ENCODE measurements around the gene ATP8A2. TPM values are rescaled to one million over a fixed set of nuclear protein-coding genes. Genes with fewer than 3 reads are reported as not detected.
"Not testable (repeated sequence)": the region's sequence is repeated elsewhere in the genome, so short reads cannot be mapped to it uniquely, and the experiment has no call there.

Gene ATP8A2
- total and polyA plus RNA-seq, 5 donors: 0.09 to 0.65 (median 0.22) TPM

DNA sequence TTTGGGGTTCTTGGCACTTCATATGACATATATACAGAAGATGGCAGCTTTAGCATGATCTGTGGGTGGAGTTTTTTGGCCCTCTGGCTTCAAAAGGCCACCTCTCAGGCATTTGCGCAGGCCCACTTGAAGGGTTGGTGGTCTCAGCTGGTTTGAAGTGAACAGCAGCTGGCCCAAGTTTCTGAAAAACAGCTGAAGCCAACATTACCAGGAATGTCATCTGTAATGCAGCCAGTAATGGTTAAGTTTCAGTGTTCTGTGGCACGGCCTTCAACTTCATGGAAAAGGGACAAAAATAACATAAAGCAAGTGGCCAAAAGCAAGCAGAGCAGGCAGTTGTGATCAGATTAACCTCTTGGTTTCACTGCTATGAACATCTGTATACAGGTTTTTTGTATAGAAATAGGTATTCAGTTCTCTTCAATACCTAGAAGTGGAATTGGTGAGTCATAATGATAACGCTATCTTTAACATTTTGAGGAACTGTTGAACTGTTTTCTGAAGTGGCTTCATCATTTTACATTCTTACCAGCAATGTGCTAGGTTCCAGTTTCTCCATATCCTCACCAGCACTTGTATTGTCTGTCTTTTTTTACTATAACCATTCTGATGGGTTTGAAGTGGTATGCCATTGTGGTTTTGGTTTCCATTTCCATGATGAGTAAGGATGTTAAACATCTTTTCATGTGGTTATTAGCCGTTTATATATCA, 434.6 kb downstream of the ATP8A2 start:
- Histone ChIP-seq H3K4me3 (ENCODE audit: low read length) (no peak overlapping the region), H3K9me3 (ENCODE audit: control insufficient read depth, low read length) (no peaks in the 10 kb centered on the region), H3K27me3 (ENCODE audit: control insufficient read depth, insufficient read depth) (no peaks in the 10 kb centered on the region), H3K4me1 (ENCODE audit: control insufficient read depth, insufficient read depth, low read length) (no peaks in the 10 kb centered on the region), H3K27ac (ENCODE audit: low read length) (no peak overlapping the region)
- intact Hi-C loops (cut with DNase I): no loop called here
- no peak for ATAC-seq
- 76% methylated on average over 4 of the region's 4 CpGs for WGBS
- no peak for DNase-seq

DNA sequence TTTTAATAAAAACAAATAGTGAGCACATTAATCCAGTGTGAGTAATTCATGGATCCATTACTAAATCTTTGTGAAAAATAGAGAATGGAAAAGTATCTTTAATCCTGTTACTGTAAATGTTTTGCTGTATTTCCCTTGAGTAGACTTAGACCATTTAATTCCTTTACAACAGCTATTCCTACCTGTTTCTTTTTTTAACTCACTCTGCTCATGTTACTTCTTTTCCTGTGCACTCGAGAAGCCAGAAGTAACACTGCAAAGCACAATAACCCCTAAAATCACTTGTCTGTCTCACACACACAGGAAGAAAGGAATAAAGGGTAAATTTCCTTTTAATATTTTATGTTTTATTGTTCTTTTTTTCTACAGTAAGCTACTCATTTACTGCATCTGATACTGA, 435.8 kb downstream of the ATP8A2 start:
- intact Hi-C loops (cut with DNase I): no loop called here
- H3K27ac ChIP-seq (ENCODE audit: low read length): no peak overlapping the region
- H3K27me3 ChIP-seq (ENCODE audit: control insufficient read depth, insufficient read depth): no peaks in the 10 kb centered on the region
- H3K9me3 ChIP-seq (ENCODE audit: control insufficient read depth, low read length): no peaks in the 10 kb centered on the region
- no peaks in the 10 kb centered on the region for H3K4me1 ChIP-seq (ENCODE audit: control insufficient read depth, insufficient read depth, low read length)
- WGBS: 61% methylated on average over 1 of the region's 1 CpG
- ATAC-seq (no peak), DNase-seq (no peak)
- no peak overlapping the region for H3K4me3 ChIP-seq (ENCODE audit: low read length)

DNA sequence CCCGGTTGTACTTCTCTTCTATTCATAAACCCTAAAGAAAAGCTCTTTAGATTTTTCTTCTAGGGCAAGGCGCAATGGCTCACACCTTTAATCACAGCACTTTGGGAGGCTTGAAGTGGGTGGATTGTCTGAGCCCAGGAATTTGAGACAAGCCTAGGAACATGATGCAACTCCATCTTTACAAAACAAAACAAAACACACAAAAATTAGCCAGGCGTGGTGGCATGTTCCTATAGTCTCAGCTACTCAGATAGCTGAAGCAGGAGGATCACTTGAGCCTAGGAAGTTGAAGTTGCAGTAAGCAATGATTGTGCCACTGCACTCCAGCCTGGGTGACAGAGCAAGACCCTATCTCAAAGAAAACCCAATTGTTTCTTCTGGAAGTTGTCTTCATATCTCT, 439.7 kb downstream of the ATP8A2 start:
- DNase-seq (no peak), ATAC-seq (no peak)
- intact Hi-C loops (cut with DNase I): no loop called here
- 76% methylated on average over 3 of the region's 3 CpGs for WGBS
- no peaks in the 10 kb centered on the region for H3K4me1 ChIP-seq (ENCODE audit: control insufficient read depth, insufficient read depth, low read length)
- no peak overlapping the region for H3K4me3 ChIP-seq (ENCODE audit: low read length)
- no peak overlapping the region for H3K27ac ChIP-seq (ENCODE audit: low read length)
- no peaks in the 10 kb centered on the region for H3K9me3 ChIP-seq (ENCODE audit: control insufficient read depth, low read length)
- H3K27me3 ChIP-seq (ENCODE audit: control insufficient read depth, insufficient read depth): no peaks in the 10 kb centered on the region

DNA sequence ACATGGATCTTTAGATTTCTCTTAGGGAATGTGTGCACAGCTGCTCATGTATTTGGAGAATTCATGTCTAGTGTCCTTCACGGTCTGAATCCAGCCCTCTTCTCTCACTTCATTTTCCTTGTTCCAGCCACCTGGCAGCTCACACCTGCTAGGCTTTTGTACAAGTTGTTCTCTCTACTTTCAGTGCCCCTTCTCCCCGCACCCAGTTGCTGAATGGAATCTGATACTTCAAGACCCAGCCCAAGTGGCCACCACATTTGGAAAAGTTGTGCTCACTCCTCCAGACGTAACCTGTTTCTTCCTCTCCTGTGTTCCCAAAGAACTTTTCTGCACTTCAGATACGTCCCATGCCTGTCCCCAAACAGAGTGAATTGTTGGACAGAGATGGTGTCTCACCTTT, 444.5 kb downstream of the ATP8A2 start:
- no peak for ATAC-seq
- H3K9me3 ChIP-seq (ENCODE audit: control insufficient read depth, low read length): no peaks in the 10 kb centered on the region
- intact Hi-C loops (cut with DNase I): no loop called here
- no peak overlapping the region for H3K27ac ChIP-seq (ENCODE audit: low read length)
- no peak overlapping the region for H3K4me3 ChIP-seq (ENCODE audit: low read length)
- 87% methylated on average over 4 of the region's 4 CpGs for WGBS
- no peaks in the 10 kb centered on the region for H3K27me3 ChIP-seq (ENCODE audit: control insufficient read depth, insufficient read depth)
- no peak for DNase-seq
- H3K4me1 ChIP-seq (ENCODE audit: control insufficient read depth, insufficient read depth, low read length): no peaks in the 10 kb centered on the region

DNA sequence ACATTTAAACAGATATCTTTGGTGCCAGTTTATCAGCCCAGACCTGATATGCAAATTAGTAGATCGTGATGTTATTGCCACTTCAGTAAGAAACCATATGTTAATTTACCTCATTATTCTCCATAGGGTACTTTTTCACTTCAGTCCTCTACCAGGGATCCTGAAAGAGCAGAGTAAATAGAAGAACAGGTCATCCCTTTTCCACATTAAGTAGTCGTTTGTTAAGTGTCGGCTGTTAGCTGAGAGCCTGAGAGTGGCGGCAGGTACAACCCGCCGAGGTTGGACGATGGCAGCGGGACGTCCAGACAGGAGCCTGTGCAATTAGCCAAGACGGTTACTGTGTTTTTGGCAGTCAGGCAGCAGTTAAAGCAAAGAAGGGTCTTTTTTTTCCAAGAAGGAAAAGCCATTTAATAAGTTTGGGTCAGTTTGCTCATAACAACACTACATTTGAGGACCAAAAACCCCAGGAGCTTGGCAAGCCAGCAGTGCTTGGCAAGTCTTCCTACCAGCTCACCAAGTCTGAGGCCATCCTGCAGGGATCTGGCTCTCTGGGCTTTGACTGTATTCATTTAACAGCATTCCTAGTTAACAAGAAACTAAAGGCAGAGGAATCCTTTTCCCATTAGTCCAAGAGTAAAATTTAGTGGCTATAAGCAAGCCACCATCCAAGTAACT, 448.2 kb downstream of the ATP8A2 start:
- H3K4me3 ChIP-seq (ENCODE audit: low read length): no peak overlapping the region
- no peak overlapping the region for H3K27ac ChIP-seq (ENCODE audit: low read length)
- DNase-seq (peak in 2 of 3 donors; percentile 20 to 63), ATAC-seq (no peak)
- no peaks in the 10 kb centered on the region for H3K27me3 ChIP-seq (ENCODE audit: control insufficient read depth, insufficient read depth)
- WGBS: 56% methylated on average over 10 of the region's 10 CpGs
- no peaks in the 10 kb centered on the region for H3K4me1 ChIP-seq (ENCODE audit: control insufficient read depth, insufficient read depth, low read length)
- H3K9me3 ChIP-seq (ENCODE audit: control insufficient read depth, low read length): no peaks in the 10 kb centered on the region
- intact Hi-C loops (cut with DNase I): no loop called here

DNA sequence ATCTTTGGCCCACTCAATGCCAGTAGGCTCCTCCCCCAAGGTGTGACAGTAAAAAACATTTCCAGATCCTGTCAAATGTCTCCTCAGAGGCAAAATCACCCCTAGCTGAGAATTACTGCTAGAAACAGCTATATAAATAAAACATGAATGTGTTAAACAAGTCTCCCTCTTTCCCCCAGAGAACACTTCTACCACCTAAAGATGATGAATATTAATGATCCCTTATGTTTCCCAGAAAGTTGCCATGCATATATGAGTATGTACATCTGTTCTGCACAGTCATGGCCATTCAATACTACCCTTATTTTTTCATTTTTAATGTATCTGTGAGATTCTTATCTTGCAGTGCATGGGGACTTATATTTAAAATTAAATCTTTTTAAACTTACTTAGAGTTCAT, 450.0 kb downstream of the ATP8A2 start:
- Histone ChIP-seq H3K27me3 (ENCODE audit: control insufficient read depth, insufficient read depth) (no peaks in the 10 kb centered on the region), H3K4me1 (ENCODE audit: control insufficient read depth, insufficient read depth, low read length) (no peaks in the 10 kb centered on the region), H3K4me3 (ENCODE audit: low read length) (no peak overlapping the region), H3K9me3 (ENCODE audit: control insufficient read depth, low read length) (no peaks in the 10 kb centered on the region), H3K27ac (ENCODE audit: low read length) (no peak overlapping the region)
- ATAC-seq (no peak), DNase-seq (no peak)
- intact Hi-C loops (cut with DNase I): no loop called here

DNA sequence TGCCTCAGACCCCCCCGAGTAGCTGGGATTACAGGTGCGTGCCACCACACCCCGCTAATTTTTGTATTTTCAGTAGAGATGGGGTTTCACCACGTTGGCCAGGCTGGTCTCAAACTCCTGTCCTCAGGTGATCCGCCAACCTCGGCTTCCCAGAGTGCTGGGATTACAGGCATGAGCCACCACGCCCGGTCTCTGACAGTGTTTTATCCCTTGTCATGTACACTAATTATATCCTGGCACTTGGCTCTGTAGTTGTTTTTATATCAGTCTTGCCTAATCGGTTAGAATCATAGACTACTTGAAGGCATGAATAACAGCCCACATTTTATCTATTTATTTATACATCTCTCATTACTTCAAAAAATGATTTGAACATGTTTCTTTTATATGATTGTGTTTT, 455.4 kb downstream of the ATP8A2 start:
- DNase-seq; H3K27ac ChIP-seq (ENCODE audit: low read length); intact Hi-C loops (cut with DNase I); ATAC-seq; H3K4me3 ChIP-seq (ENCODE audit: low read length); H3K9me3 ChIP-seq (ENCODE audit: control insufficient read depth, low read length); H3K4me1 ChIP-seq (ENCODE audit: control insufficient read depth, insufficient read depth, low read length); H3K27me3 ChIP-seq (ENCODE audit: control insufficient read depth, insufficient read depth): not testable (repeated sequence)
- WGBS: 75% methylated on average over 9 of the region's 9 CpGs

DNA sequence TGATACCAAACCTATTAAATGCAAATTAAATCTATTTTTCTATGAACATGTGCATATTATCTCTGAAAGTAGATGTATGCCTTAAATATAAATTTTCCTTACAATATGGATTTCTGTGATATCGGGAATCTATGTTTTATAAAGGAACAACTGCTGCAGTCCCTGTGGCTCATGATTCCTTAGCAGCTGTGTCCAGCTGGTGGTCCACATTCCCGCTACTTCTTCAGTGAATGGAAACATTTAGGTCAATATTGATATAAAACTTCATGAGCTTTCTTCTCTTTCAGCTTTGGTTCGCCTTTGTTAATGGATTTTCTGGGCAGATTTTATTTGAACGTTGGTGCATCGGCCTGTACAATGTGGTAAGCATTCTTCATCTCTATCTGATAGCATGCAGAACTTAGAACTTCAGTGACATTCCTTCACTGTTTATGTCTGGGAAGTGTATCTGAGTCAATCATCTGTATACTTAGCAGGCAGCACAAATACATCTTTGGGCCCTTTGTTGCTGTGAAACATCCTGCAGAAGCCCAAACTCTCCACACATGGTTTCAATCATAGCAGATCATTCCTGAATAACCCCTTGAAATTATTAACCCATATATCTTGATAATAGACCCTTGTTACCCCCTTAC, 456.2 kb downstream of the ATP8A2 start:
- no peak overlapping the region for H3K27ac ChIP-seq (ENCODE audit: low read length)
- H3K9me3 ChIP-seq (ENCODE audit: control insufficient read depth, low read length): no peaks in the 10 kb centered on the region
- no peak overlapping the region for H3K4me3 ChIP-seq (ENCODE audit: low read length)
- WGBS: 58% methylated on average over 5 of the region's 5 CpGs
- DNase-seq: no peak
- intact Hi-C loops (cut with DNase I): no loop called here
- no peaks in the 10 kb centered on the region for H3K27me3 ChIP-seq (ENCODE audit: control insufficient read depth, insufficient read depth)
- ATAC-seq: no peak
- H3K4me1 ChIP-seq (ENCODE audit: control insufficient read depth, insufficient read depth, low read length): no peaks in the 10 kb centered on the region

DNA sequence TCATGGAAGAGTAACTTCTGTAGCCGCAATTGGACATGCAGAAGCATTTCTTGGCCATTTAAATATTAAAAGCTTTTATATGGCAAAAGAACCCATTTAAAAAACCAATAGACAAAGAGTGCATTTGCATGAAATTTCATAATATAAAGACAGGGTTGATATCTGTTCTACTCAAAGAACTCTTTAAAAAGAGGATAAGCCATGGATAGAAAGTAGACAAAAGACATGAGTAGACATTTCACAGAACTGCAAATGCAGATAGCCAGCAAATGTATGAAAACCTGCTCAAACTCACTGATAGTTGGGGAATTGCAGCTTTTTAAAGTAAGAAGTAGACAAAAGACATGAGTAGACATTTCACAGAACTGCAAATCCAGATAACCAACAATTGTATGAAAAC, 462.0 kb downstream of the ATP8A2 start:
- intact Hi-C loops (cut with DNase I): no loop called here
- ATAC-seq: no peak
- H3K9me3 ChIP-seq (ENCODE audit: control insufficient read depth, low read length): no peaks in the 10 kb centered on the region
- no peak for DNase-seq
- H3K4me3 ChIP-seq (ENCODE audit: low read length): no peak overlapping the region
- no peaks in the 10 kb centered on the region for H3K27me3 ChIP-seq (ENCODE audit: control insufficient read depth, insufficient read depth)
- H3K27ac ChIP-seq (ENCODE audit: low read length): no peak overlapping the region
- WGBS: 93% methylated on average over 1 of the region's 1 CpG
- no peaks in the 10 kb centered on the region for H3K4me1 ChIP-seq (ENCODE audit: control insufficient read depth, insufficient read depth, low read length)

DNA sequence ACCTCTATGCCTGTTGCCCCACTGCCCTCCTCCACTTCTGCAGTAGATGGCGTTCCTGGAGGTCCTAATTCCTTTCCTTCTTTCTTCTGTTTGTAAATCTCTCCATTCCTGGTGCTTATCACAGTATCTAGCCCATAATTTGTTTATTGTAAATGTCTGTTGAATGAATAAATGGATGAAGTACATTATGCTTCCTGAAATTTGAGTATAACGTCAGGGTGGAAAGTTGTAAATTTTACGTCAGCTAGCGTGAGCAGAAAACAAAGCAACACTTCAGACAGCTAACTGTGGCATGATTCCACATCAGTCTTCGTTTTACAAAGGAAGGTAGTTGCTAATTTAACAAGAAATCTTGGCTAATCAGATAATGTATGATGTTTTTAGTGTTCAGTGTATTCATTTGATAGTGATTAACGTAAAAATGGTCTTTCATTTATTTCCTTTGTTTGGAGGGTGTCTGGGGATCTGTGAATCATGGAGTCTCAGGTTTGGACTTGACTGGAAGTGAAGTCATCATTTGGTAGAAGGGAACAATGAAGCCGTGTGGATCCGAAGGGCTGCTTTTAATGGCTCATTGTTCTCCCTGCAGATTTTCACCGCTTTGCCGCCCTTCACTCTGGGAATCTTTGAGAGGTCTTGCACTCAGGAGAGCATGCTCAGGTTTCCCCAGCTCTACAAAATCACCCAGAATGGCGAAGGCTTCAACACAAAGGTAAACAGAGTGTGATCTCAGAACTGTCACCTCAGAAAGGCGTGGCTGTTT, 465.0 kb downstream of the ATP8A2 start:
- ATAC-seq (no peak), DNase-seq (no peak)
- Histone ChIP-seq H3K27me3 (ENCODE audit: control insufficient read depth, insufficient read depth) (no peaks in the 10 kb centered on the region), H3K4me1 (ENCODE audit: control insufficient read depth, insufficient read depth, low read length) (no peaks in the 10 kb centered on the region), H3K9me3 (ENCODE audit: control insufficient read depth, low read length) (no peaks in the 10 kb centered on the region), H3K27ac (ENCODE audit: low read length) (no peak overlapping the region), H3K4me3 (ENCODE audit: low read length) (no peak overlapping the region)
- 75% methylated on average over 12 of the region's 12 CpGs for WGBS
- intact Hi-C loops (cut with DNase I): no loop called here

DNA sequence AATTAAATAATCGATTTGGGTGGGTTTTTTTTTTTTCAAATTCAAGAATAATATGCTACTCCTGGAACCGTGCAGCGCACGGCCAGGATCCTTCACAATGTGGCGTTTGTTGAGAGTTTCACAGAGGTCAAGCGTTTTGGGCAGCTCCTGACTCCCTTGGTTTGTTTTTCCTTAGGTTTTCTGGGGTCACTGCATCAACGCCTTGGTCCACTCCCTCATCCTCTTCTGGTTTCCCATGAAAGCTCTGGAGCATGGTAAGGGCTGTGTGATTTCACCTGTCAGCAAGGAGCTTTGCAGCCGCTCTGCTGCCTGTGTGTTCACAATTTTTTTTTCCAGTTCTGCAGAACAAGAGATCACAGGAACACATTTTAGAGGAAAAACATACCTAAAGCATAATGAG, 467.6 kb downstream of the ATP8A2 start:
- ATAC-seq: no peak
- Histone ChIP-seq H3K4me1 (ENCODE audit: control insufficient read depth, insufficient read depth, low read length) (no peaks in the 10 kb centered on the region), H3K4me3 (ENCODE audit: low read length) (no peak overlapping the region), H3K27me3 (ENCODE audit: control insufficient read depth, insufficient read depth) (peaks cover 3% of the 10 kb centered on the region), H3K9me3 (ENCODE audit: control insufficient read depth, low read length) (no peaks in the 10 kb centered on the region), H3K27ac (ENCODE audit: low read length) (no peak overlapping the region)
- intact Hi-C loops (cut with DNase I): no loop called here
- peak in 1 of 3 donors; percentile 14 for DNase-seq
- WGBS: 82% methylated on average over 8 of the region's 8 CpGs
